Left ventricle myocardium inferior (tissue), 1 donor: ENCODE measurements around the gene HAX1. TPM values are rescaled to one million over a fixed set of nuclear protein-coding genes. Genes with fewer than 3 reads are reported as not detected.
"Not testable (repeated sequence)": the region's sequence is repeated elsewhere in the genome, so short reads cannot be mapped to it uniquely, and the experiment has no call there.

Experiments used
- DNase-seq: peaks from one replicate; pipeline ENCODE4 v3.0.0-alpha.2; 2020
- H3K27ac ChIP-seq: fragments of 200-600 bp; replicated peaks from 2 replicates; pipeline ENCODE4 v1.8.0; 2021
- H3K27me3 ChIP-seq: fragments of 200-600 bp; 2 replicates; pipeline ENCODE4 v1.8.0; 2021; ENCODE audit warnings: low read depth
- H3K36me3 ChIP-seq: fragments of 200-600 bp; 2 replicates; pipeline ENCODE4 v1.8.0; 2021
- H3K4me1 ChIP-seq: fragments of 200-600 bp; 2 replicates; pipeline ENCODE4 v1.8.0; 2021
- H3K4me3 ChIP-seq: fragments of 200-600 bp; 2 replicates; pipeline ENCODE4 v1.8.0; 2021; ENCODE audit warnings: mild to moderate bottlenecking, moderate library complexity
- H3K9me3 ChIP-seq: fragments of 200-600 bp; replicated peaks from 2 replicates; pipeline ENCODE4 v1.8.0; 2021
- CTCF ChIP-seq: fragments of 200-600 bp; IDR thresholded peaks from 2 replicates; pipeline ENCODE4 v1.8.0; 2021; ENCODE audit warnings: antibody characterized with exemption, mild to moderate bottlenecking, borderline replicate concordance
- intact Hi-C: fragments of 100-400 bp; cut with micrococcal nuclease; formaldehyde crosslinking; loops from one replicate; pipeline ENCODE4 v1.11.0; 2022
- total RNA-seq: library from RNA; stranded (reverse); fragmentation: NEBNext Ultra II Directional; extraction: Animal tissue kit (Norgen Biotek cat#: 25700); gene quantifications from one replicate; pipeline ENCODE4 v1.2.1, GENCODE V29; 2021
- donor health status: DM: no; HTN: yes; CAD: no; lungs with severe emphysema.

Gene HAX1
- total RNA-seq, 1 donor from 2014 or later = 178 TPM

DNA sequence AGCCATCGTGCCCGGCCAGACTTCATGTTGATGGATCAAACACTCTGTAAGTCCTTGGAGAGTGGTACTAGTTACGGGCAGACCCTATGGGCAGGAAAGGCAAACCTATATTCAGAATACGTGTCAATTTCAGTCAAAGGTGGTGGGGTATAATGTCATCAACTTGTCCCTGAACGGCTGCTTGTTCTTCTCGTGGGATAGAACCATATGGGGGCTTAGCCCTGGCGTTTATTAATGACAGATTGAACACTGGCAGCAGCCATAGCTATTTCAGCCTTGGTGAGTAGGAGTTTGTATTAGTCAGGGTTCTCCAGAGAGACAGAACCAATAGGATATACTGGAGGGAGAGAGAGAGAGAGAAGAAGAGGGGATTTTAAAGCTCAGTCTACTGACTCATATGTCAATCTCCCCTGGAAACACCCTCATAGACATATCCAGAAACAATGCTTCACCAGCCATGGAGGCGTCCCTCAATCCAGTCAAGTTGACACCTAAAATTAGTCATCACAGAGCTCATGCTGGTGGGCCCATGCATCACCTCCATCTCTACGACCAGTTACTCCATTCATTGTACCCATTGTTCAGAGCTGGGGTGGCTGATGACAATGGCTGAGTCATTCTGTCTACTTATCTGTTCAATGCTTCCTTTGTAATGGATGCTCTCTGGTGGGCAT, 32.4 kb downstream of the HAX1 start:
- H3K4me1 ChIP-seq = no peaks in the 10 kb centered on the region
- intact Hi-C loops = no loop called here
- TF ChIP-seq CTCF = no peak
- no peak for DNase-seq
- H3K27me3 ChIP-seq = no peaks in the 10 kb centered on the region
- no peaks in the 10 kb centered on the region for H3K36me3 ChIP-seq
- H3K27ac ChIP-seq = no peak overlapping the region
- H3K9me3 ChIP-seq = no peaks in the 10 kb centered on the region
- H3K4me3 ChIP-seq = no peak overlapping the region

GRCh38 chr1:154306151-154306550, 33.7 kb downstream of the HAX1 start:
- Histone ChIP-seq H3K9me3 (no peaks in the 10 kb centered on the region), H3K4me3 (no peak overlapping the region)
- DNase-seq = no peak

GRCh38 chr1:154307670-154308270, 35.3 kb downstream of the HAX1 start:
- H3K9me3 ChIP-seq, H3K4me3 ChIP-seq, intact Hi-C loops, H3K36me3 ChIP-seq, H3K27me3 ChIP-seq, H3K27ac ChIP-seq, DNase-seq, H3K4me1 ChIP-seq: not testable (repeated sequence)

More at GRCh38 chr1:154306151-154306550, 33.7 kb downstream of the HAX1 start:
- TF ChIP-seq CTCF = no peak
- no peaks in the 10 kb centered on the region for H3K27me3 ChIP-seq
- no peaks in the 10 kb centered on the region for H3K4me1 ChIP-seq
- intact Hi-C loops = no loop called here
- H3K27ac ChIP-seq = no peak overlapping the region
- H3K36me3 ChIP-seq = no peaks in the 10 kb centered on the region

- H3K27ac ChIP-seq, intact Hi-C loops, H3K27me3 ChIP-seq, H3K36me3 ChIP-seq, H3K9me3 ChIP-seq, H3K4me1 ChIP-seq, H3K4me3 ChIP-seq, DNase-seq: not testable (repeated sequence)
Observed at GRCh38 chr1:154309136-154309535, 36.7 kb downstream of the HAX1 start.

DNA sequence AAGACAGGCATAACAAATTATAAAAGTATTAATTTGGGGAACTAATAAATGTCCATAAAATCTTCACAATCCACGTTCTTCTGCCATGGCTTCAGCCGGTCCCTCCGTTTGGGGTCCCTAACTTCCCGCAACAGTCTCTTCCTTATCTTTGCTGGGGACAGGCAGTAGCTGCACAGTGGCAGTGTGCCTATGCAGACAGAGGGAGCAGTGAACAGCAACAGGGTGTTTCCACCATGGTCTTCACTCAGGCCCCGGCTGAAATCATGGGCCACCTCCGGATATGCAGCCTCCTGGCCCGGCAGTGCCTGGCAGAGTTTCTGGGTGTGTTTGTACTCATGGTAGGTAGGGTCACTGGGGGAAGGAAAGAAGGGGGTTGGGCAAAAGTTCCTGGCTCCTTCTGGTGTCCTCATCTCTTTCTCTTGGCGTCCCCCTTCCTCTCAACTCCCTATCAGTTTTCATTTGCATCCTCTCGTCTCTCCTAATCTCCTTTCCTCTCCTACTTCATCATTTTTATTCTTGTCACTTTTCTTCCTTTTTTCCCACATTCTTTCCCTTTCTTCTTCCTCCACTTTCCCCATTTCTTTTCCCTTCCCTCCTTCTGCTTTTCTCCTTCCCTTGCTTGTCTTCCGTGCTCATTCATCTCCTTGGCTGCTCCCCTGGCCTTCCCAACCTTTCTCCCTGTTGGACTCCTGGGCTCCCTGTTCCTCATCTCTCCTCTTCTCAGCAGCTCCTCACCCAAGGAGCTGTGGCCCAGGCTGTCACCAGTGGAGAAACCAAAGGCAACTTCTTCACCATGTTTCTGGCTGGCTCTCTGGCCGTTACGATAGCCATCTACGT, 40.0 kb downstream of the HAX1 start:
- H3K27ac ChIP-seq, H3K27me3 ChIP-seq, H3K4me3 ChIP-seq, intact Hi-C loops, H3K4me1 ChIP-seq, DNase-seq, H3K36me3 ChIP-seq: not testable (repeated sequence)
- H3K9me3 ChIP-seq = peaks cover 14% of the 10 kb centered on the region

DNA sequence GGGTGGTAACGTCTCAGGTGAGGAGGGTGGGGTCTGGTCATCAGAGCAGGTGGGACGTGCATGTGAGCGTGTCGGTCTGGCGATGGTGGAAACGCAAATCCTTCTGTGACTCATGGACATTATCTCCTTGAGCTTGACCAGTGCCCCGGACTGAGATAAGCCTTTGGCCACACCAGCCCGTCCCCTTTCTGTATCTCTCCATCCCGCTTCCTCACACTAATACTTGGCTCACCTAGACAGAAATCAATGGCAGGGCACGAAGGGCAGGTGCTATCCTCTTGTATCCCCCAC, 40.6 kb downstream of the HAX1 start:
- intact Hi-C loops = no loop called here
- Histone ChIP-seq H3K9me3 (peaks cover 14% of the 10 kb centered on the region), H3K27me3 (no peaks in the 10 kb centered on the region), H3K36me3 (no peaks in the 10 kb centered on the region), H3K27ac (no peak overlapping the region), H3K4me1 (no peaks in the 10 kb centered on the region), H3K4me3 (no peak overlapping the region)
- no peak for DNase-seq
- no peak for TF ChIP-seq CTCF

- H3K4me1 ChIP-seq, DNase-seq, H3K4me3 ChIP-seq, H3K27ac ChIP-seq, H3K36me3 ChIP-seq, intact Hi-C loops, H3K27me3 ChIP-seq: not testable (repeated sequence)
- H3K9me3 ChIP-seq = peaks cover 14% of the 10 kb centered on the region
Observed at GRCh38 chr1:154314226-154314625, 41.8 kb downstream of the HAX1 start.
